Calu3 (cell line): ENCODE data around the gene LRRC45. TPM values are rescaled to one million over a fixed set of nuclear protein-coding genes. Genes with fewer than 3 reads are reported as not detected.
A peak's percentile ranks its signal among the peaks of the same experiment; 100 is the strongest.

Source experiments
- BruUV-seq: library from RNA; stranded (reverse); fragments of 400-500 nt; replicated peaks from 2 replicates; lab custom pipeline; 2021; lab: Mats Ljungman, UMichigan
- CTCF ChIA-PET: fragments of 300-600 bp; sonication (Branson Sonifier 250); formaldehyde crosslinking; loops from one replicate; lab custom pipeline; 2022; ENCODE audit warnings: antibody characterized with exemption; lab: Charles Lee
- DNase-seq: peaks from one replicate; pipeline ENCODE4 v3.0.0; 2022
- H3K27ac Mint-ChIP-seq: one replicate; pipeline ENCODE4 v1.8.0; 2022; ENCODE audit warnings: mixed read lengths; ENCODE audit not compliant: unreplicated experiment
- H3K27me3 Mint-ChIP-seq: one replicate; pipeline ENCODE4 v1.8.0; 2022; ENCODE audit warnings: mixed read lengths; ENCODE audit not compliant: unreplicated experiment
- H3K36me3 Mint-ChIP-seq: one replicate; pipeline ENCODE4 v1.8.0; 2022; ENCODE audit warnings: mild to moderate bottlenecking, moderate library complexity, mixed read lengths; ENCODE audit not compliant: insufficient read depth, unreplicated experiment
- H3K4me1 Mint-ChIP-seq: one replicate; pipeline ENCODE4 v1.8.0; 2022; ENCODE audit warnings: mild to moderate bottlenecking, low read depth, mixed read lengths; ENCODE audit not compliant: unreplicated experiment
- H3K4me3 Mint-ChIP-seq: one replicate; pipeline ENCODE4 v1.8.0; 2022; ENCODE audit warnings: mild to moderate bottlenecking, low read depth, moderate library complexity, mixed read lengths; ENCODE audit not compliant: unreplicated experiment
- H3K9me3 Mint-ChIP-seq: one replicate; pipeline ENCODE4 v1.8.0; 2022; ENCODE audit warnings: low read depth, mixed read lengths; ENCODE audit not compliant: unreplicated experiment
- CTCF ChIP-seq: fragments of 200-600 bp; IDR thresholded peaks from one replicate; pipeline ENCODE4 v1.8.0; 2022; ENCODE audit warnings: antibody characterized with exemption; ENCODE audit not compliant: unreplicated experiment
- intact Hi-C: fragments of 100-400 bp; cut with micrococcal nuclease; formaldehyde crosslinking; loops from one replicate; pipeline ENCODE4 v1.10.0; 2022; ENCODE audit not compliant: unreplicated experiment
- total RNA-seq: library from RNA; stranded (reverse); gene quantifications from 2 replicates; pipeline ENCODE4 v1.2.3, GENCODE V29; 2022

Gene LRRC45
- total RNA-seq, 1 experiment from 2014 or later, result 32.6 TPM

- CTCF ChIA-PET, result no interaction called here
- Mint-ChIP-seq H3K9me3 (no peaks in the 10 kb centered on the region), H3K4me3 (no peak overlapping the region), H3K4me1 (no peaks in the 10 kb centered on the region), H3K36me3 (peaks cover 53% of the 10 kb centered on the region), H3K27me3 (no peaks in the 10 kb centered on the region), H3K27ac (no peak overlapping the region)
- no TSS peak for BruUV-seq
- intact Hi-C loops, result no loop called here
- TF ChIP-seq CTCF, result no peak
- no peak for DNase-seq
These were observed 26.4 kb downstream of the LRRC45 start for GRCh38 chr17:82049521-82049971.

- BruUV-seq, result no TSS peak
- DNase-seq, result no peak
- CTCF ChIA-PET, result interaction anchor here (0.5 to 1.3 kb wide), 2 partner anchors 12 to 411 kb away, joined by 3 to 4 read pairs; partner anchors contain the start of gene DCXR
- Mint-ChIP-seq H3K4me1 (no peaks in the 10 kb centered on the region), H3K27ac (peak overlapping the region; percentile 60), H3K4me3 (peak overlapping the region; percentile 80), H3K36me3 (peaks cover 60% of the 10 kb centered on the region), H3K27me3 (no peaks in the 10 kb centered on the region), H3K9me3 (no peaks in the 10 kb centered on the region)
- intact Hi-C loops, result no loop called here
- TF ChIP-seq CTCF, result no peak
These were observed 27.2 kb downstream of the LRRC45 start for GRCh38 chr17:82050152-82050760.

GRCh38 chr17:82050761-82051641, 27.9 kb downstream of the LRRC45 start:
- H3K27ac Mint-ChIP-seq, result peak overlapping the region; percentile 60
- no peaks in the 10 kb centered on the region for H3K4me1 Mint-ChIP-seq
- H3K9me3 Mint-ChIP-seq, result no peaks in the 10 kb centered on the region
- peaks cover 67% of the 10 kb centered on the region for H3K36me3 Mint-ChIP-seq
- H3K4me3 Mint-ChIP-seq, result peak overlapping the region; percentile 80
- CTCF ChIA-PET, result interaction anchor here (1.3 kb wide), 1 partner anchor 13 kb away, joined by 4 read pairs; the partner anchor contains the start of gene DCXR
- no peaks in the 10 kb centered on the region for H3K27me3 Mint-ChIP-seq
- TF ChIP-seq CTCF, result no peak
- intact Hi-C loops, result no loop called here
- no peak for DNase-seq
- BruUV-seq, result no TSS peak

GRCh38 chr17:82051776-82052637, 28.9 kb downstream of the LRRC45 start, which contains the start of the genes GPS1 and RFNG:
TSS of gene GPS1 (plus strand) at chr17:82051898. CDS start at chr17:82051932, 34 bp downstream.
TSS of gene RFNG (minus strand) at chr17:82051811. CDS start at chr17:82051766, 45 bp downstream.
- Mint-ChIP-seq H3K36me3 (peaks cover 71% of the 10 kb centered on the region), H3K9me3 (no peaks in the 10 kb centered on the region), H3K4me1 (no peaks in the 10 kb centered on the region), H3K4me3 (peak within 1 kb of the TSS; percentile 80), H3K27ac (peak within 1 kb of the TSS; percentile 60), H3K27me3 (no peaks in the 10 kb centered on the region)
- no peak for TF ChIP-seq CTCF
- BruUV-seq, result TSS peak; percentile 35
- CTCF ChIA-PET, result interaction anchor here (0.7 to 1.1 kb wide), 2 partner anchors 14 to 33 kb away, joined by 3 to 4 read pairs; partner anchors contain the start of gene DCXR
- peak; percentile 84 for DNase-seq
- intact Hi-C loops, result no loop called here
